ENCODE results near the gene SCGN.

Gene SCGN

GRCh38 chr6:25727028-25727427 lies 75.0 kb downstream of the SCGN start:
- Histone ChIP-seq H3K9me2 (ENCODE audit: low read depth, low read length) (no peaks in the 10 kb centered on the region), H3K4me3 (ENCODE audit: low read depth, low read length, poor library complexity, severe bottlenecking) (no peak overlapping the region), H3F3A (ENCODE audit: insufficient read depth, low read length) (no peaks in the 10 kb centered on the region), H3K9me3 (ENCODE audit: low read length) (no peaks in the 10 kb centered on the region), H3K9ac (ENCODE audit: low read length) (no peak overlapping the region), H3K79me2 (ENCODE audit: insufficient read depth, low read length) (no peaks in the 10 kb centered on the region), H3K4me1 (ENCODE audit: insufficient read depth, low read length, severe bottlenecking) (no peaks in the 10 kb centered on the region), H4K20me1 (ENCODE audit: insufficient read depth, low read length) (no peaks in the 10 kb centered on the region), H3K27me3 (ENCODE audit: insufficient read depth, low read length) (no peaks in the 10 kb centered on the region; the same call in 1 of the 2 replicates), H3K4me2 (ENCODE audit: low read length) (no peak overlapping the region), H3K27ac (ENCODE audit: low read depth, low read length, poor library complexity, severe bottlenecking) (no peak overlapping the region), H3K36me3 (ENCODE audit: insufficient read depth, low read length) (no peaks in the 10 kb centered on the region; the same call in 1 of the 2 replicates), H2AFZ (ENCODE audit: low read length) (no peak overlapping the region)
- no peak for TF ChIP-seq EZH2 (IDR thresholded peaks at IDR 0.05; ENCODE audit: borderline replicate concordance, low read length)
- TF ChIP-seq, protein P1, sequence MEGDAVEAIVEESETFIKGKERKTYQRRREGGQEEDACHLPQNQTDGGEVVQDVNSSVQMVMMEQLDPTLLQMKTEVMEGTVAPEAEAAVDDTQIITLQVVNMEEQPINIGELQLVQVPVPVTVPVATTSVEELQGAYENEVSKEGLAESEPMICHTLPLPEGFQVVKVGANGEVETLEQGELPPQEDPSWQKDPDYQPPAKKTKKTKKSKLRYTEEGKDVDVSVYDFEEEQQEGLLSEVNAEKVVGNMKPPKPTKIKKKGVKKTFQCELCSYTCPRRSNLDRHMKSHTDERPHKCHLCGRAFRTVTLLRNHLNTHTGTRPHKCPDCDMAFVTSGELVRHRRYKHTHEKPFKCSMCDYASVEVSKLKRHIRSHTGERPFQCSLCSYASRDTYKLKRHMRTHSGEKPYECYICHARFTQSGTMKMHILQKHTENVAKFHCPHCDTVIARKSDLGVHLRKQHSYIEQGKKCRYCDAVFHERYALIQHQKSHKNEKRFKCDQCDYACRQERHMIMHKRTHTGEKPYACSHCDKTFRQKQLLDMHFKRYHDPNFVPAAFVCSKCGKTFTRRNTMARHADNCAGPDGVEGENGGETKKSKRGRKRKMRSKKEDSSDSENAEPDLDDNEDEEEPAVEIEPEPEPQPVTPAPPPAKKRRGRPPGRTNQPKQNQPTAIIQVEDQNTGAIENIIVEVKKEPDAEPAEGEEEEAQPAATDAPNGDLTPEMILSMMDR (IDR thresholded peaks at IDR 0.05; ENCODE audit: low read length) = no peak

GRCh38 chr6:25730907-25731306 lies 78.9 kb downstream of the SCGN start:
- no peaks in the 10 kb centered on the region for H4K20me1 ChIP-seq (ENCODE audit: insufficient read depth, low read length)
- H3K27me3 ChIP-seq (ENCODE audit: insufficient read depth, low read length) = no peaks in the 10 kb centered on the region; the same call in 1 of the 2 replicates
- TF ChIP-seq, protein P1 (IDR thresholded peaks at IDR 0.05; ENCODE audit: low read length) = no peak
- no peak for TF ChIP-seq EZH2 (IDR thresholded peaks at IDR 0.05; ENCODE audit: borderline replicate concordance, low read length)
- no peak overlapping the region for H2AFZ ChIP-seq (ENCODE audit: low read length)
- no peaks in the 10 kb centered on the region for H3F3A ChIP-seq (ENCODE audit: insufficient read depth, low read length)
- H3K27ac ChIP-seq (ENCODE audit: low read depth, low read length, poor library complexity, severe bottlenecking) = no peak overlapping the region
- H3K4me3 ChIP-seq (ENCODE audit: low read depth, low read length, poor library complexity, severe bottlenecking) = no peak overlapping the region
- H3K9ac ChIP-seq (ENCODE audit: low read length) = no peak overlapping the region
- H3K9me3 ChIP-seq (ENCODE audit: low read length) = no peaks in the 10 kb centered on the region
- no peak overlapping the region for H3K4me2 ChIP-seq (ENCODE audit: low read length)
- no peaks in the 10 kb centered on the region for H3K9me2 ChIP-seq (ENCODE audit: low read depth, low read length)
- no peaks in the 10 kb centered on the region; the same call in 1 of the 2 replicates for H3K36me3 ChIP-seq (ENCODE audit: insufficient read depth, low read length)
- no peaks in the 10 kb centered on the region for H3K79me2 ChIP-seq (ENCODE audit: insufficient read depth, low read length)
- no peaks in the 10 kb centered on the region for H3K4me1 ChIP-seq (ENCODE audit: insufficient read depth, low read length, severe bottlenecking)

GRCh38 chr6:25731721-25732120 lies 79.7 kb downstream of the SCGN start:
- no peak overlapping the region for H2AFZ ChIP-seq (ENCODE audit: low read length)
- H3K9me2 ChIP-seq (ENCODE audit: low read depth, low read length) = no peaks in the 10 kb centered on the region
- no peak overlapping the region for H3K27ac ChIP-seq (ENCODE audit: low read depth, low read length, poor library complexity, severe bottlenecking)
- no peak overlapping the region for H3K4me3 ChIP-seq (ENCODE audit: low read depth, low read length, poor library complexity, severe bottlenecking)
- no peak overlapping the region for H3K4me2 ChIP-seq (ENCODE audit: low read length)
- H3K36me3 ChIP-seq (ENCODE audit: insufficient read depth, low read length) = no peaks in the 10 kb centered on the region; the same call in 1 of the 2 replicates
- TF ChIP-seq, protein P1 (IDR thresholded peaks at IDR 0.05; ENCODE audit: low read length) = no peak
- TF ChIP-seq EZH2 (IDR thresholded peaks at IDR 0.05; ENCODE audit: borderline replicate concordance, low read length) = no peak
- peaks cover under 1% of the 10 kb centered on the region for H3K9me3 ChIP-seq (ENCODE audit: low read length)
- H3F3A ChIP-seq (ENCODE audit: insufficient read depth, low read length) = no peaks in the 10 kb centered on the region
- H3K79me2 ChIP-seq (ENCODE audit: insufficient read depth, low read length) = no peaks in the 10 kb centered on the region
- H4K20me1 ChIP-seq (ENCODE audit: insufficient read depth, low read length) = no peaks in the 10 kb centered on the region
- no peak overlapping the region for H3K9ac ChIP-seq (ENCODE audit: low read length)
- H3K4me1 ChIP-seq (ENCODE audit: insufficient read depth, low read length, severe bottlenecking) = no peaks in the 10 kb centered on the region
- no peaks in the 10 kb centered on the region; the same call in 1 of the 2 replicates for H3K27me3 ChIP-seq (ENCODE audit: insufficient read depth, low read length)

Measured in OCI-LY1 (cell line).